ENCODE measurements around the gene WNT5A. TPM values are rescaled to one million over a fixed set of nuclear protein-coding genes. Genes with fewer than 3 reads are reported as not detected.

The WNT5A gene
- total and polyA plus RNA-seq, 4 donors: 5.8 to 22.2 (median 11.2) TPM

DNA sequence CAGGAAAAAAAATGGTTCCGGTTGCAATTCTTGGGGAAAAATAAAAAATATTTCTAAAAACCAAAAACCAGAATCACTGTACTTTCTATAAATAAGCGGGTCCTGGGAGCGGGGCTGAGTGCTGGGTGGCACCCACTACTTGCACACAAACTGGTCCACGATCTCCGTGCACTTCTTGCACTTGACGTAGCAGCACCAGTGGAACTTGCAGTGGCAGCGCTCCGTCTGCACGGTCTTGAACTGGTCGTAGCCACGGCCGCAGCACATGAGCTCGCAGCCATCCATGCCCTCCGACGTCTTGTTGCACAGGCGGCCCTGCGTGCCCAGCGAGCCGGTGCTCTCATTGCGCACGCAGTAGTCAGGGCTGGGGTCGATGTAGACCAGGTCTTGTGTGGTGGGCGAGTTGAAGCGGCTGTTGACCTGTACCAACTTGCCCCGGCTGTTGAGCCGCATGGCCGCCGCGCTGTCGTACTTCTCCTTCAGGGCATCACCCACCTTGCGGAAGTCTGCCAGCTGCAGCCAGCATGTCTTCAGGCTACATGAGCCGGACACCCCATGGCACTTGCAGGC lies 17.1 kb downstream of the WNT5A start:
- TF ChIP-seq, protein P1, sequence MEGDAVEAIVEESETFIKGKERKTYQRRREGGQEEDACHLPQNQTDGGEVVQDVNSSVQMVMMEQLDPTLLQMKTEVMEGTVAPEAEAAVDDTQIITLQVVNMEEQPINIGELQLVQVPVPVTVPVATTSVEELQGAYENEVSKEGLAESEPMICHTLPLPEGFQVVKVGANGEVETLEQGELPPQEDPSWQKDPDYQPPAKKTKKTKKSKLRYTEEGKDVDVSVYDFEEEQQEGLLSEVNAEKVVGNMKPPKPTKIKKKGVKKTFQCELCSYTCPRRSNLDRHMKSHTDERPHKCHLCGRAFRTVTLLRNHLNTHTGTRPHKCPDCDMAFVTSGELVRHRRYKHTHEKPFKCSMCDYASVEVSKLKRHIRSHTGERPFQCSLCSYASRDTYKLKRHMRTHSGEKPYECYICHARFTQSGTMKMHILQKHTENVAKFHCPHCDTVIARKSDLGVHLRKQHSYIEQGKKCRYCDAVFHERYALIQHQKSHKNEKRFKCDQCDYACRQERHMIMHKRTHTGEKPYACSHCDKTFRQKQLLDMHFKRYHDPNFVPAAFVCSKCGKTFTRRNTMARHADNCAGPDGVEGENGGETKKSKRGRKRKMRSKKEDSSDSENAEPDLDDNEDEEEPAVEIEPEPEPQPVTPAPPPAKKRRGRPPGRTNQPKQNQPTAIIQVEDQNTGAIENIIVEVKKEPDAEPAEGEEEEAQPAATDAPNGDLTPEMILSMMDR (IDR thresholded peaks at IDR 0.05; ENCODE audit: control extremely low read depth, extremely low read depth): no peak
- DNase-seq: no peak
- peaks cover 0 to 4% (median 1%) of the 10 kb centered on the region in 4 donors for H3K36me3 ChIP-seq (ENCODE audit: control insufficient read depth in 4 of 4, insufficient read depth in 4 of 4, low read length in 4 of 4)
- ATAC-seq (ENCODE audit: insufficient read depth, low FRiP score): no peak
- H3K27me3 ChIP-seq (ENCODE audit: control insufficient read depth in 3 of 3, insufficient read depth in 3 of 3, low read length in 2 of 3): peaks cover 0 to 9% (median 3%) of the 10 kb centered on the region in 3 donors
- no peak overlapping the region for H3K4me3 ChIP-seq
- peaks cover 0 to 3% (median 0%) of the 10 kb centered on the region in 4 donors for H3K9me3 ChIP-seq (ENCODE audit: control insufficient read depth in 4 of 4, insufficient read depth in 3 of 4, low read length in 3 of 4)
- peaks cover 0 to 6% (median 0%) of the 10 kb centered on the region in 5 donors for H3K4me1 ChIP-seq (ENCODE audit: control insufficient read depth in 5 of 5, insufficient read depth in 5 of 5, low read length in 5 of 5)
- H3K9ac ChIP-seq (ENCODE audit: insufficient read depth in 1 of 2, low read length in 2 of 2): no peak overlapping the region
- no peak overlapping the region for H3K27ac ChIP-seq (ENCODE audit: low read depth in 1 of 2, low read length in 1 of 2)
- WGBS, 2 donors: 96% methylated on average over 32 of the region's 32 CpGs

DNA sequence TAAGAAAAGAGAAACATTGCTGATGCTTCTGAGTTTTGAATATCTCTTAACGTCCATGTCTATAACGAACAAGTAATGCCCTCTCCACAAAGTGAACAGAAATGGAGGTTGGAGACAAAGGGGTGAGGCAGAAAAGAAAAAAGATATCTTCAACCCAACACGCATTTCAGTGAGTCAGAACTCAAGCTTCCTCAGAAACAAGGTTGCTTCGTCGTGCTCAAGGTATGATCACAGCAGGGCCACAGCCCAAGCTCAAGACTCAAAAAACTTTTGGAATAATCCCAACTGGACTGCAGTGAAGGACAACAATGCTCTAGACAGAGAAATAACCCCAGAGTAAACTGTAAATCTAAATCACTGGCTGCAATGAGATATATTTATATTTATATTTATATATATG lies 18.9 kb downstream of the WNT5A start:
- TF ChIP-seq, protein P1 (IDR thresholded peaks at IDR 0.05; ENCODE audit: control extremely low read depth, extremely low read depth): no peak
- Histone ChIP-seq H3K36me3 (ENCODE audit: control insufficient read depth in 4 of 4, insufficient read depth in 4 of 4, low read length in 4 of 4) (peaks cover 0 to 4% (median 1%) of the 10 kb centered on the region in 4 donors), H3K4me1 (ENCODE audit: control insufficient read depth in 5 of 5, insufficient read depth in 5 of 5, low read length in 5 of 5) (peaks cover 0 to 6% (median 0%) of the 10 kb centered on the region in 5 donors), H3K27me3 (ENCODE audit: control insufficient read depth in 3 of 3, insufficient read depth in 3 of 3, low read length in 2 of 3) (peaks cover 0 to 3% (median under 1%) of the 10 kb centered on the region in 3 donors), H3K9me3 (ENCODE audit: control insufficient read depth in 4 of 4, insufficient read depth in 3 of 4, low read length in 3 of 4) (peaks cover 0 to 3% (median 0%) of the 10 kb centered on the region in 4 donors), H3K9ac (ENCODE audit: insufficient read depth in 1 of 2, low read length in 2 of 2) (no peak overlapping the region), H3K4me3 (no peak overlapping the region), H3K27ac (ENCODE audit: low read depth in 1 of 2, low read length in 1 of 2) (no peak overlapping the region)
- no peak for DNase-seq
- no peak for ATAC-seq (ENCODE audit: insufficient read depth, low FRiP score)
- WGBS, 2 donors: 86 to 92% methylated on average over 5 of the region's 5 CpGs

DNA sequence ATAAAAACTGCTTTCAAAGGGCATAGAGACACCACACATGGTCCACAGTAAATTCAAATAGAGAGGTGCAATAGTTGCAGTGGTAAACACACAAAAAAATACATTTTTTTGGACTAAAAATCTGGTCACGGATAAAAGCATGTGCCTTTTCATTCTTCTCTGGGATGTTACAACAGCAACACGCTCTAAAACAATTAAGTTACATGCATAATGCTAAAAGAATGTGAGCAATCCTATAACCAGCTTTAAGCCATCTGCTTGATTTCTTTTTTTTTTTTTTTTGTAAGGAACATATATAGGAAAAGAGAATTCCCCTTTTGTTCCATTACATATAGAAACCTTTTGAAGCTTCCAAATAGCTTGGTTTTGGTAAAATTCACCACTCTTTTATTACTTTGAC lies 20.0 kb downstream of the WNT5A start:
- Histone ChIP-seq H3K4me3 (no peak overlapping the region), H3K27ac (ENCODE audit: low read depth in 1 of 2, low read length in 1 of 2) (no peak overlapping the region), H3K9ac (ENCODE audit: insufficient read depth in 1 of 2, low read length in 2 of 2) (no peak overlapping the region), H3K4me1 (ENCODE audit: control insufficient read depth in 5 of 5, insufficient read depth in 5 of 5, low read length in 5 of 5) (peaks cover 0 to 6% (median 0%) of the 10 kb centered on the region in 5 donors), H3K36me3 (ENCODE audit: control insufficient read depth in 4 of 4, insufficient read depth in 4 of 4, low read length in 4 of 4) (peaks cover 0 to 4% (median 1%) of the 10 kb centered on the region in 4 donors), H3K9me3 (ENCODE audit: control insufficient read depth in 4 of 4, insufficient read depth in 3 of 4, low read length in 3 of 4) (peaks cover 0 to 3% (median 0%) of the 10 kb centered on the region in 4 donors), H3K27me3 (ENCODE audit: control insufficient read depth in 3 of 3, insufficient read depth in 3 of 3, low read length in 2 of 3) (no peaks in the 10 kb centered on the region)
- 86 to 92% methylated on average over 2 of the region's 2 CpGs for WGBS, 2 donors
- TF ChIP-seq, protein P1 (IDR thresholded peaks at IDR 0.05; ENCODE audit: control extremely low read depth, extremely low read depth): no peak
- DNase-seq (peak in 2 of 3 donors; percentile 53 to 58), ATAC-seq (ENCODE audit: insufficient read depth, low FRiP score) (no peak)
